GM19238 (cell line): Measurements from ENCODE around the gene DGKH.
A peak's percentile ranks its signal among the peaks of the same experiment; 100 is the strongest.
"Not testable (repeated sequence)": the region's sequence is repeated elsewhere in the genome, so short reads cannot be mapped to it uniquely, and the experiment has no call there.

Experiments used
- DNase-seq: peaks from one replicate; pipeline ENCODE4 v3.0.0; 2011; ENCODE audit warnings: low spot score; ENCODE audit not compliant: insufficient read length

Gene DGKH

GRCh38 chr13:42071672-42072419 is 23.4 kb downstream of the DGKH start:
- DNase-seq = no peak

DNA sequence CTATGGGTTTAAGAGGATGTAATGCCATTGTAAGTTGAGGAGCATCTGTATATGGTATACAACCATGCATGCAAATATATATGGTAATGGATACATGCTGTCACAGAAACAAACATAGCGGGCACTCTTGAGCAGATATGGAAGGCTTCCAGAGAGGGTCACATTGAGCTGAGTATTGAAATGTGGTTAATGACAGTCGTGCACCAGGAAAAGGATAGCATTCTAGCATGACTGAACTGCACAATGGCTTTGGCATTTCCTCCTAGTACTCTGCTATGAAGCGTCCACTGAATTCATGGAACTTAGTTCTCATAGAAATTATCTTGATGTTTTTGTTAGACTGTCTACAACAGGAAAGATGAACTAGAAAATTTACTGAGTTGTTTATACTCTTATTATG is 25.2 kb downstream of the DGKH start:
- DNase-seq = no peak

GRCh38 chr13:42075517-42075916 is 27.1 kb downstream of the DGKH start:
- no peak for DNase-seq

DNA sequence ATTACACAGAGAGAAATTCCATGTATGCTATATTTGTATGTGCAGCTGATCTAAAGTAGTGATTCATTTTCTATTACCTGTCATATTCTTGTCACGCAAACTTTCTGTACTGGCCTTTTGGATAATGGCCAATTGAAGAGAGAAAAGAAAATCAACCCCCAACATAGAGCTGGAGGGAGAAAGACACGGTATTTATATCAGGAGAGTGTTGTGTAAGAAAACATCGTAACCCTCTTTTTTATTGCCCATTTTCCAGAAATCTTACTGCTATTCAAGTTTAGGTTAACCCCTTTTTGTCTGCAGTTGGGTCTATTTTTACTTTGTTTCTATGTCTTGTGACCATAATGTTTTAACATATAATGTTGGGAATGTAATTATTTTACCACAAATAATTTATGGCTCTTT is 27.9 kb downstream of the DGKH start:
- no peak for DNase-seq

DNA sequence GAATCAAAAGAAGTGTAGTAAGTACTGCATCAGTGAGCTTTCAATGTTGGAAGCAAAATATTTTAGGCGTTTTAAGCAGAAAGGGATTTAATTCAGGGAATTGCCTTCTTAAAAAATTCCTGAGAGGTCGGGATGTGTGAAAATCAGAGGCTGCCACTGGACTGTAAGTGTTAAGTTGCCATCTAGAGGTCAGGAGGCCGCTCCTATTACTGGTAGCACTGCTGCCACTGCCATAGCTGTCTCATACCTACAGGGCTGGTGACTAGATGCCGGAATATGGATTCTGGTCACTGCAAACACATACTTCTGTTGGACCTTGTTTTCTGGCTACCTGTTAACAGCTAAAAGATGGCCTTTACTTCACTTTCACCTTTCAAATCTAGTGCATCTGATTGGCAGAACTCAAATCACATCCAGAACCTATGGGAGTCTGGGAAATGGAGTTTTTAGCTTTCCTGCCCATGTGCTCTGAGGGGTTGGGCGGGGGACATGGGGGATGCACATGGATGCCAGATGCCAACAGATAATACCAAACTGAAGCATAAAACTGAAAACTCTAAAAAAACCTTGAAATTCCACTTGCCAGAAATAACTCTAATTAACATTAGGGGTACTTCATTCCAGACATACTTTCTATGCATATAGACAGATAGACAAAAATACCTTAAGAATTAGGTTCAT is 29.8 kb downstream of the DGKH start:
- DNase-seq = no peak

DNA sequence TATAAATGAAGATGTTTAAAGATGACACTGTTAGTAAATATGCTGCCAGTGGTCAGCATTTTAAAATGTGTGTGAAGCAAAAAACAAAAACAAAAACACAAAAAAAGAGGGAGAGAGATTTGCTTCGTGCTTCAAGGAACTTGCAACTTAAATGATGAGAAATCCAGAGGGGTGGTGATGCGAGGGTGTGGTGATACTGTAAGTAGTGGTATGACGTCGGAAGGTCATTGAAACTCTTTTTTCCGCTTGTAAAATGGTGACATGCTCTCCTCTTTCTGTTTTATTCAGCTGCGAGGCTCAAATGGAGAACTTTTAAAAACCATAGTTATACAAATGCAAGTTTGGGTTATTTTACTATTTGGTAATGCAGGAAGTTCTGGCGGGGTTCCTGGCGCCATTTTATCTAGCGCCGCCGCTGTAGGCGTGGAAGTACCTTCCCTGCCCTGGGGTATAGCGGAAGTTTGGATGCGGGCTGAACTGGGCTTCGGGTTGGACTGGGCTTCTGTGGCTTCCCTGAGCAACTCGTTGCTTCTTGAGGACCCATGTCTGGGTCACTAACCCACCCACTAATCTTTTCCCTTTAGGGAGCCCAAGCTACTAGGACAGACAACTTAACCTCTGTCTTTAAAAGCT is 34.8 kb downstream of the DGKH start:
- DNase-seq = no peak

GRCh38 chr13:42084722-42085121 is 36.3 kb downstream of the DGKH start:
- DNase-seq = no peak

- no peak for DNase-seq
These were observed 38.1 kb downstream of the DGKH start for GRCh38 chr13:42086582-42086981.

- no peak for DNase-seq
These were observed 46.1 kb downstream of the DGKH start for GRCh38 chr13:42094516-42095040.

DNA sequence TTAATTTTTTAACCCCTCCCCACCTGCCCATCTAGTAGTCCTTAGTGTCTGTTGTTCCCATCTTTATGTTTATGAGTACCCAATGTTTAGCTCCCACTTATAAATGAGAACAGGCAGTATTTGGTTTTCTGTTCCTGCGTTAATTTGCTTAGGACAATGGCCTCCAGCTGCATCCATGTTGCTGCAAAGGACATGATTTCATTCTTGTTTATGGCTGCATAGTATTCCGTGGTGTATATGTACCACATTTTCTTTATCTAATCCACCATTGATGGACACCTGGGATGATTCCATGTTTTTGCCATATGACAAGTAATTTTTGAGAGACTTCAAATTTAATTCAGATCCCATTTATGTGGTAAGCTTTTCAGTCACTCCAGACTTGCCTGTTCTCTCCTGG is 47.8 kb downstream of the DGKH start:
- not testable (repeated sequence) for DNase-seq

GRCh38 chr13:42099962-42100675 is 51.7 kb downstream of the DGKH start:
- DNase-seq = no peak

DNA sequence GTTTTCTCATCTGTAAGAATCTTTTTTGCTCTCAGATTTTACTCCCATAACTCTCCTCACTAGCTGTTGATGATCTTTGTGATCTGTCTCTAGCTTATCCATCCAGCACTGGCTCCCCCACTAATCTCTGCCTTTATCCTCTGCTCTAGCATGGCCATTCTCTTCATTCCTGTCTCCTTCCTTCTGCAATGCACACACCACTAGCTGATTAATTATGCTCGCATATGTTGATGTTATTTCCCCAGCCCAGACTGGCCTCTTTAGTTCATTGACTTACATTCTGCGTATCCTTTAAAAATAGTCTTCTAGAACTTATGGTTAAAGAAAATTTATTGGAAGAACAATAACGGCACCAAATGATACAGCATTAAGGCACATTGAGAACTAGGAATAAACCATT is 52.5 kb downstream of the DGKH start:
- DNase-seq = no peak

GRCh38 chr13:42101821-42102585 is 53.6 kb downstream of the DGKH start:
- DNase-seq = no peak

DNA sequence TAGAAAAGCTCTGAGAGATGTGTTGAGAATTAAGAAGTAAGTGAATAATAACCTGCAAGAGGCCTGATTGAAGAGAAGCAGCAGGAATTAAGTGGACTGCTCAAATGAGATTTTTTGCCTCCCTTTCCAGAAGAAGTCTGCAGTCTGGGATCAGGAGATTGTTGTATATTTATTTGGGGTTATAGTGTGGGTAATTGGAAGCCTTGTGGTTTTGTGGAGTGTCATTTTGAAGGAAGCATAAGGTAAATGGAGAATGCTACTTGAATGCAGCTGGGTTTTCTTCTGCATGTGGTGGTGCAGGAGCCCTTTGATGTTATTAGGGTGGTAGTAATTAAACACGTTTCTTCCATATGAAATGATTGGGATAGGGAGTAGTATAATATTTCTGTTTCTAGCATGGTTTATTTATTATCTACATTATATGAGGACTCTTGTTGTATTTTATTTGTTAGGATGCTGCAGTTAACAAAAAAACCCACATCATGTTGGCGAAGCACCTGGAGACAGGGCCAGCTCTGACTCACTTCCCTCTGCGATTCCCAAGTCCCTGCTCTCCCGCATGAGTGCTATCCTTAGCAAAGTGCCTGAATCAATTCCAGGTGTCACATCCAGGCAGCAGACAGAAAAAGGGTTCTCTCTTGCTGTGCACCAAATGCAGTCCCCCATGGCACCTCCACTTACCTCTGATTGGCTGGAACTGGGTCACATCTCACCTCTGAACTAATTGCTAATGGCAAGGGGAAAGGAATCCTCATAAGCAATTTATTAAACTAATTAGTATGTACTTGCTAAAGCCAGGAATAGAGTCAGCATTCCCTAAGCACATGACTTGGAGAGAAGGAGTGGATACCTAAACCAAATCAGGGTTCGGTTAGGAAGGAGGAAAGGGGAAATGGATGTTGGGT is 54.8 kb downstream of the DGKH start:
- no peak for DNase-seq

GRCh38 chr13:42106998-42107397 is 58.5 kb downstream of the DGKH start:
- DNase-seq = no peak

DNA sequence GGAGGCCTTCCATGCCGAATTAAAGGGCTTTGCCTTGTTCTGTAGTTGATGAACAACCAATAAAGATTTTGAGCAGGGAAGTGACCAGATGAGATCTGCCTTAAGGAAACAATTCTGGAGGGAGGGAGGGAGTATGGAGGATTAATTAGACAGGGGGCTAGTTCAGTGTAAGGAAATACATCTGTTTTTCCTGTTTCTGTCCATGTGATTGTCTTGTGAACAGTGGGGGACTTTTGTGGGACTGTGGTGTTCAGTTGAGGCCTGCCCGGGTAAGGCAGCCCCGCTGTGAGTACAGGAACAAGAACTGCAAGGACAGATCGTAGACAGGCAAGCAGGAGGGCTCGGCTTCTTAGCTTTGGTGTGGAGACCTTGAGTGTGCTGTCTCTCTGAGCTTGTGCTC is 59.0 kb downstream of the DGKH start:
- no peak for DNase-seq

DNA sequence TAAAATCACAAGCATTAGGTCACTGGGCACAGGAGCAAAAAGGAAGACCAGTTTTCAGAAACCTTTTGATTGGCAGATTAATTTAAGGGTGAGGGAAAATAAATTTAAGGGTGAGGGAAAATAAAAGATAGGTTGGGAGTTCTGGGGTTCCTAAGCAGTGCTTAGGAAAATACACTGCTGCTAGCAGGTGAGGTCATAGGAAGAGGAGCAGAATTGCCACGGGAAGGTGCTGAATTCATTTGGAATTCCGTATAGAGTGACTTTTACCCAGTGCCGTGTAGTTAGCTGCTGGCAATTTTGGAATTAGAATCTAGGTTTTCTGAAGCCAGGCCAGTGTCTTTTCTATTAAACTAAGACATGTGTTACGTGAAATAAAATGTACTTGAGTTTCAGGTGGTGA is 59.8 kb downstream of the DGKH start:
- DNase-seq = no peak

- DNase-seq = no peak
These were observed 61.5 kb downstream of the DGKH start for GRCh38 chr13:42109957-42110356.

DNA sequence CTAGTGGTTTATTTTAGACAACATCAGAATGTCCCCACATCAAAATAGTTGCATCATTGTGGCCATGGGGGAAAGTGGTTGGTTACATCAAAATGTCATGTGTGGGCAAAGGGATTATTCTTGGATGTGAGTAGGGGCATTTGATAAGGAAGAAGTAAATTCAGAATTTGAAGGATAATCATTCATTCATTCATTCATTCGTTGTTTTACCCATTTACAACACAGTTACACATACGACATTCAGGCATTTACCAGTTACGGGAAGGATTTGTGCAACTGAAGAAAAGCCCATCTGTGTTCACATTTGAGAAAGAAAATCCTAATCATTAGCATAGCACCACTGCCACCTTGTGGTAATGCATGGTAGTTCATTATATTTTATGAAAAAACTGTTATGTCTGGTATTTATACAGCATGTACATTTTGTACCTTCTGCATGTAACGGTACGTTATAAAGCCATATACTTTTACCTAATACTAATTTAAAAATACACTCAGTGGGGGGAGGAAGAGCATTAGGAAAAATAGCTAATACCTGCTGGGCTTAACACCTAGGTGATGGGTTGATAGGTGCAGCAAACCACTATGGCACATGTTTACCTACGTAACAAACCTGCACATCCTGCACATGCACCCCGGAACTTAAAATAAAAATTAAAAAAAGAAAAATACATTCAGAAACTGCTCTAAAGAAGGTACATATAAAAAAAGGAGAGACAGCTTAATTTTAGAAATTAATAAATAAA is 62.1 kb downstream of the DGKH start:
- DNase-seq = peak; percentile 10
